MM.1S (cell line): Measurements from ENCODE around the gene SAFB2.

ENCODE experiments used
- EZH2 ChIP-seq: fragments of 300-600 bp; sonication (generic); optimal IDR thresholded peaks from 2 replicates; pipeline ENCODE3; 2017; ENCODE audit warnings: low read depth, mild to moderate bottlenecking, antibody characterized with exemption, low read length, mixed read lengths
- EZH2phosphoT487 ChIP-seq: fragments of 300-600 bp; sonication (generic); IDR thresholded peaks from 2 replicates; pipeline ENCODE4 v1.6.1; 2018; ENCODE audit warnings: antibody characterized with exemption, low read length
- TF ChIP-seq, protein P1 (sequence below): fragments of 300-600 bp; sonication (generic); IDR thresholded peaks from 2 replicates; pipeline ENCODE4 v1.5.1; 2016; ENCODE audit warnings: antibody characterized with exemption, low read length, mixed read lengths

GRCh38 chr19:5632657-5633056 is 10.1 kb upstream of the SAFB2 start:
- TF ChIP-seq, protein P1, sequence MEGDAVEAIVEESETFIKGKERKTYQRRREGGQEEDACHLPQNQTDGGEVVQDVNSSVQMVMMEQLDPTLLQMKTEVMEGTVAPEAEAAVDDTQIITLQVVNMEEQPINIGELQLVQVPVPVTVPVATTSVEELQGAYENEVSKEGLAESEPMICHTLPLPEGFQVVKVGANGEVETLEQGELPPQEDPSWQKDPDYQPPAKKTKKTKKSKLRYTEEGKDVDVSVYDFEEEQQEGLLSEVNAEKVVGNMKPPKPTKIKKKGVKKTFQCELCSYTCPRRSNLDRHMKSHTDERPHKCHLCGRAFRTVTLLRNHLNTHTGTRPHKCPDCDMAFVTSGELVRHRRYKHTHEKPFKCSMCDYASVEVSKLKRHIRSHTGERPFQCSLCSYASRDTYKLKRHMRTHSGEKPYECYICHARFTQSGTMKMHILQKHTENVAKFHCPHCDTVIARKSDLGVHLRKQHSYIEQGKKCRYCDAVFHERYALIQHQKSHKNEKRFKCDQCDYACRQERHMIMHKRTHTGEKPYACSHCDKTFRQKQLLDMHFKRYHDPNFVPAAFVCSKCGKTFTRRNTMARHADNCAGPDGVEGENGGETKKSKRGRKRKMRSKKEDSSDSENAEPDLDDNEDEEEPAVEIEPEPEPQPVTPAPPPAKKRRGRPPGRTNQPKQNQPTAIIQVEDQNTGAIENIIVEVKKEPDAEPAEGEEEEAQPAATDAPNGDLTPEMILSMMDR: no peak
- TF ChIP-seq EZH2 (no peak), EZH2phosphoT487 (no peak)
